ENCODE data around the gene NEBL. TPM values are rescaled to one million over a fixed set of nuclear protein-coding genes. Genes with fewer than 3 reads are reported as not detected.

Gene NEBL
- total RNA-seq, 1 experiment from 2014 or later, result 11.5 TPM

DNA sequence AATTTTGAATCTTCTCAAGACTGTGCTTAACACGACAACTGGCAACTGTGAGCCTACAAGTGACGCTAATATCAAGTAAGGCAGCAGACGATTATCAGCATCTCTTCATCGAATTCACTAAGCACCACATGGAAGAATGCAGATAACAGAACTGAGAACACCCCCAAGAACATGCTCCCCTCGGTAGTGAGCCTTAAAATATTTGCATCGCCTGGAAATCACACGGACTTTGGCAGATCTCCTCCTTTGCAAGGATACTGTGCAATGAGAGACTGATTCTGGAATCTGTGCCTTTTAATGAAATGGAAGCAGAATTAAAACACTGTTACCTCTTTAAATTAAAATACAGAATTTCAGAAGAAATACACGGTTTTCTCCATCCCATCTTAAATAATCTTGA lies 38.2 kb upstream of the NEBL start:
- H3K27ac ChIP-seq (ENCODE audit: low read depth, low read length, poor library complexity, severe bottlenecking), result no peak overlapping the region
- H3K4me3 ChIP-seq (ENCODE audit: low read depth, low read length, poor library complexity, severe bottlenecking), result no peak overlapping the region
- H3K36me3 ChIP-seq (ENCODE audit: insufficient read depth, low read length, poor library complexity, severe bottlenecking), result no peaks in the 10 kb centered on the region
- BruUV-seq (replicated peaks), result no TSS peak
- no peaks in the 10 kb centered on the region for H3K27me3 ChIP-seq (replicated peaks; ENCODE audit: insufficient read depth, low read depth, low read length, poor library complexity)
- no peak for TF ChIP-seq EZH2 (IDR thresholded peaks at IDR 0.05; ENCODE audit: borderline replicate concordance, low read depth, low read length, poor library complexity, severe bottlenecking)
- ChIA-PET POLR2A (ENCODE audit: low non-redundant PET) (no interaction called here), CTCF (no interaction called here)
- intact Hi-C loops (cut with micrococcal nuclease; ENCODE audit: unreplicated experiment), result no loop called here
- H3K9me3 ChIP-seq (ENCODE audit: low read depth, low read length, poor library complexity, severe bottlenecking), result no peaks in the 10 kb centered on the region
- H3K4me1 ChIP-seq (ENCODE audit: insufficient read depth, low read length, poor library complexity, severe bottlenecking), result no peaks in the 10 kb centered on the region
- DNase-seq (ENCODE audit: low spot score), result no peak

DNA sequence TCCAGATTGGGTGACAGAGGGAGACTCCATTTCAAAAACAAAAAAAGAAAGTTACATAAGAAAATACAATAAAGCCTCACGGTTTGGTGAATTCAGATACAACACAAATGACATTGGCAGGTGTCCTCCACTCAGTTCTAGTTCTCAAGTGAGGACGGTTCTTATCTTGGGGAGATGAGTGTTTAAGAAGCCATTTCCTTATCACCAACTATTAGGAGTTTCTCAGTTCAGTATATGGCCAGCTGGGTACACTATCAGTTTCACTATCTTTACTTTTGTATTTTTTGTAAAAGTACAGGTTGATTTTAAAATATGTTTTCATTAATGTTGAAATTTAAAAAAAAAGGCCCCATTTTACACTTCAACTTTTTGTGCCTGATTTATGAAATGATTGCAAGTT lies 36.6 kb upstream of the NEBL start:
- no peaks in the 10 kb centered on the region for H3K36me3 ChIP-seq (ENCODE audit: insufficient read depth, low read length, poor library complexity, severe bottlenecking)
- DNase-seq (ENCODE audit: low spot score), result no peak
- TF ChIP-seq, protein P1, sequence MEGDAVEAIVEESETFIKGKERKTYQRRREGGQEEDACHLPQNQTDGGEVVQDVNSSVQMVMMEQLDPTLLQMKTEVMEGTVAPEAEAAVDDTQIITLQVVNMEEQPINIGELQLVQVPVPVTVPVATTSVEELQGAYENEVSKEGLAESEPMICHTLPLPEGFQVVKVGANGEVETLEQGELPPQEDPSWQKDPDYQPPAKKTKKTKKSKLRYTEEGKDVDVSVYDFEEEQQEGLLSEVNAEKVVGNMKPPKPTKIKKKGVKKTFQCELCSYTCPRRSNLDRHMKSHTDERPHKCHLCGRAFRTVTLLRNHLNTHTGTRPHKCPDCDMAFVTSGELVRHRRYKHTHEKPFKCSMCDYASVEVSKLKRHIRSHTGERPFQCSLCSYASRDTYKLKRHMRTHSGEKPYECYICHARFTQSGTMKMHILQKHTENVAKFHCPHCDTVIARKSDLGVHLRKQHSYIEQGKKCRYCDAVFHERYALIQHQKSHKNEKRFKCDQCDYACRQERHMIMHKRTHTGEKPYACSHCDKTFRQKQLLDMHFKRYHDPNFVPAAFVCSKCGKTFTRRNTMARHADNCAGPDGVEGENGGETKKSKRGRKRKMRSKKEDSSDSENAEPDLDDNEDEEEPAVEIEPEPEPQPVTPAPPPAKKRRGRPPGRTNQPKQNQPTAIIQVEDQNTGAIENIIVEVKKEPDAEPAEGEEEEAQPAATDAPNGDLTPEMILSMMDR (conservative IDR thresholded peaks at IDR 0.05; ENCODE audit: low read depth, low read length), result no peak
- TF ChIP-seq EZH2 (IDR thresholded peaks at IDR 0.05; ENCODE audit: borderline replicate concordance, low read depth, low read length, poor library complexity, severe bottlenecking), result no peak
- intact Hi-C loops (cut with micrococcal nuclease; ENCODE audit: unreplicated experiment), result no loop called here
- no peaks in the 10 kb centered on the region for H3K4me1 ChIP-seq (ENCODE audit: insufficient read depth, low read length, poor library complexity, severe bottlenecking)
- CTCF ChIA-PET, result no interaction called here
- no peak overlapping the region for H3K4me3 ChIP-seq (ENCODE audit: low read depth, low read length, poor library complexity, severe bottlenecking)
- no peaks in the 10 kb centered on the region for H3K27me3 ChIP-seq (replicated peaks; ENCODE audit: insufficient read depth, low read depth, low read length, poor library complexity)
- H3K27ac ChIP-seq (ENCODE audit: low read depth, low read length, poor library complexity, severe bottlenecking), result no peak overlapping the region
- no peaks in the 10 kb centered on the region for H3K9me3 ChIP-seq (ENCODE audit: low read depth, low read length, poor library complexity, severe bottlenecking)
- no TSS peak for BruUV-seq (replicated peaks)
- POLR2A ChIA-PET (ENCODE audit: low non-redundant PET), result no interaction called here

DNA sequence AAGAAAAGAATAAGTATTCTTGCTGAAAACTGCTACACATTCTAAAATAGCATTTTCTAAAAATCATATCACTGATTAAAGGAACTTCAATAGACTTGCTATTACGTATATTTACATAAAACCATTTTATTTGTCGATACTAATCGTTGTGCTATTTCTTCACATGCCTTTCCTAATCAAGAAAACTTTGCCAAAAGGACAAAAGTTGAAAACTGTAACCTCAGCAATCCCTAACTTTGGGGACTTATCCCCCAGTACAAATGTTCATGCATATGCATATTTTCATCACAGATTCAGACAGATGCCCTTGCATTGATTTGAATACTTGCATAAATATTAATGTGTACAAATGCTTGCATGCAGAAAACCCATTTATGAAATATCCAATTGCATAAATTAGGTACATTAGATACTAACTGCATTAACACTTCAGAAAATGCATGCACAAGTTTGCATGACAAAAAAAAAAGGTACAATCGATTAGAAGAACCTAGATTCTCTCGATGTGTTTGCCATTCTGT lies 35.6 kb upstream of the NEBL start:
- BruUV-seq (replicated peaks), result no TSS peak
- Histone ChIP-seq H3K4me3 (ENCODE audit: low read depth, low read length, poor library complexity, severe bottlenecking) (no peak overlapping the region), H3K9me3 (ENCODE audit: low read depth, low read length, poor library complexity, severe bottlenecking) (no peaks in the 10 kb centered on the region), H3K36me3 (ENCODE audit: insufficient read depth, low read length, poor library complexity, severe bottlenecking) (no peaks in the 10 kb centered on the region), H3K4me1 (ENCODE audit: insufficient read depth, low read length, poor library complexity, severe bottlenecking) (no peaks in the 10 kb centered on the region), H3K27me3 (replicated peaks; ENCODE audit: insufficient read depth, low read depth, low read length, poor library complexity) (no peaks in the 10 kb centered on the region), H3K27ac (ENCODE audit: low read depth, low read length, poor library complexity, severe bottlenecking) (no peak overlapping the region)
- intact Hi-C loops (cut with micrococcal nuclease; ENCODE audit: unreplicated experiment), result no loop called here
- TF ChIP-seq EZH2 (IDR thresholded peaks at IDR 0.05; ENCODE audit: borderline replicate concordance, low read depth, low read length, poor library complexity, severe bottlenecking), result no peak
- TF ChIP-seq, protein P1 (conservative IDR thresholded peaks at IDR 0.05; ENCODE audit: low read depth, low read length), result no peak
- POLR2A ChIA-PET (ENCODE audit: low non-redundant PET), result no interaction called here
- CTCF ChIA-PET, result no interaction called here
- no peak for DNase-seq (ENCODE audit: low spot score)

DNA sequence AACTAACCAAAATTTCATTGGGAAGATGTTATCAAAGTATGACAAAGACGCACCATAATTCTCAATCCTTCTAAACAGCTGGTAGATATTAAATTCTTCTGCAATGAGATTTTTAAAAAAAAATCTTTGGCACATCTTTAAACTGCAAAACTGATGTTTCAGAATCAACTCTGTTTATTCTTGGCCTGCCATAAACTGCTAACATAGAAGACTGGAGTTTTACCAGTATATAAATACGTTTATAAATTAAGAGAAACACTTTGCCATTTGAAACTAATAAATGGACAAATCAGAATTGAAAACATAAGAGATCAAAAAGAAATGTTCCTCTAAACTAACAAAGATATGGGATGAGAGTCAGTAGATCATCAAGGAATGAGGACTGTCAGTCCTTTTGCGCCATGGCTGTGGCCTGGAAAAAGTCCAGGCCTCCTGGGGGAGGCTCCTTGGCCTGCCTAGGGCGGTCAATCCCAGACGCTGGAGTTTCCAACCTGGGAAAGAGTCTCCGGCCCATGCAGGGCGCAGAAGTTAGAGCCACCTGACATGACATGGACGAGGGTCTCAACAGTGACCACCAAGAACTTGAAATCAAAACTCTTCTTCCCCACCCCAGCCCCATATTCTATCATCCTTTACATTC lies 34.2 kb upstream of the NEBL start:
- Histone ChIP-seq H3K4me3 (ENCODE audit: low read depth, low read length, poor library complexity, severe bottlenecking) (no peak overlapping the region), H3K9me3 (ENCODE audit: low read depth, low read length, poor library complexity, severe bottlenecking) (no peaks in the 10 kb centered on the region), H3K27me3 (replicated peaks; ENCODE audit: insufficient read depth, low read depth, low read length, poor library complexity) (no peaks in the 10 kb centered on the region), H3K36me3 (ENCODE audit: insufficient read depth, low read length, poor library complexity, severe bottlenecking) (no peaks in the 10 kb centered on the region), H3K27ac (ENCODE audit: low read depth, low read length, poor library complexity, severe bottlenecking) (no peak overlapping the region), H3K4me1 (ENCODE audit: insufficient read depth, low read length, poor library complexity, severe bottlenecking) (no peaks in the 10 kb centered on the region)
- no peak for DNase-seq (ENCODE audit: low spot score)
- POLR2A ChIA-PET (ENCODE audit: low non-redundant PET), result no interaction called here
- no TSS peak for BruUV-seq (replicated peaks)
- CTCF ChIA-PET, result interaction anchor here (0.6 kb wide), 1 partner anchor 1306 kb away, joined by 12 read pairs; no protein-coding TSS in a partner anchor
- no peak for TF ChIP-seq EZH2 (IDR thresholded peaks at IDR 0.05; ENCODE audit: borderline replicate concordance, low read depth, low read length, poor library complexity, severe bottlenecking)
- TF ChIP-seq, protein P1 (conservative IDR thresholded peaks at IDR 0.05; ENCODE audit: low read depth, low read length), result no peak
- intact Hi-C loops (cut with micrococcal nuclease; ENCODE audit: unreplicated experiment), result no loop called here

Data from A673 (cell line).